GM12878 (cell line): Measurements from ENCODE around the gene SOWAHB.

Source experiments
- NFIC ChIP-seq: IDR thresholded peaks from 2 replicates; pipeline ENCODE4 v1.6.1; 2012; ENCODE audit warnings: low read depth, mild to moderate bottlenecking, inconsistent platforms, low read length, moderate library complexity
- NR2F1 ChIP-seq: fragments of 450-650 bp; conservative IDR thresholded peaks from 2 replicates; pipeline ENCODE4 v1.6.1; 2017; ENCODE audit warnings: mild to moderate bottlenecking
- RCOR1 ChIP-seq: conservative IDR thresholded peaks from 2 replicates; pipeline ENCODE4 v1.6.1; 2012; ENCODE audit warnings: low read depth, low read length, improper control_type of control experiment
- SMC3 ChIP-seq: IDR thresholded peaks from 2 replicates; pipeline ENCODE4 v1.6.1; 2011; ENCODE audit warnings: low read length, improper control_type of control experiment, borderline replicate concordance
- SP1 ChIP-seq: IDR thresholded peaks from one replicate; pipeline ENCODE4 v1.6.1; 2011; ENCODE audit warnings: low read depth, low read length
- ZNF207 ChIP-seq: fragments of 450-650 bp; IDR thresholded peaks from 2 replicates; pipeline ENCODE4 v1.6.1; 2014; ENCODE audit warnings: antibody characterized with exemption, mild to moderate bottlenecking, borderline replicate concordance
- TF ChIP-seq, protein P1 (sequence below): IDR thresholded peaks from 2 replicates; pipeline ENCODE4 v1.6.1; 2012; ENCODE audit warnings: low read depth, low read length, improper control_type of control experiment
- TF ChIP-seq, protein P2 (sequence below), 3 experiments: IDR thresholded peaks in 2 of 3; conservative IDR thresholded peaks in 1 of 3; 2 replicates each; pipeline ENCODE4 v1.5.1; 2011; ENCODE audit warnings: low read depth in 3 of 3, low read length in 3 of 3, mild to moderate bottlenecking in 3 of 3, control low read depth in 2 of 3, moderate library complexity in 2 of 3, inconsistent platforms in 1 of 3, mixed read lengths in 1 of 3; ENCODE audit not compliant: control insufficient read depth in 2 of 3, insufficient read depth in 1 of 3; ENCODE audit errors: extremely low read depth in 1 of 3

DNA sequence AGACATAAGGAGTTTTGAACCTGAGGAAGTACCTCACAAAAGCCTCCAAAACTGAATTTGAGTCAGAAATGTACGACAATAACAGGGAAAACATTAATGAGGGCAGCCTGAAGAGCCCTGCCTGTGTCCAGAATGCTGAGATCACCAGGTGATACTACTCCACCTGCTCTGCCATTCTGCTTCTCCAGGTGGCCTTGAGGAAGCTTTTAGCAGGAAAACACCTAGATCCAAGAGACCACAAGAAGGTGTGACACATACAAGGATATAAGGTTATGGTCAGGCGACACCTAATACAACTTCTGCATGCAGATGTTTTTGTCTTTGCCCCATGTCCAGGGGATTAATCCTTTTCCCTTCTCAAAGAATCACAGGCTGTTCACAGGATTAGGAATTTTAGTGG lies 15.3 kb downstream of the SOWAHB start:
- TF ChIP-seq SMC3, result no peak
- TF ChIP-seq ZNF207, result no peak
- TF ChIP-seq, protein P1, sequence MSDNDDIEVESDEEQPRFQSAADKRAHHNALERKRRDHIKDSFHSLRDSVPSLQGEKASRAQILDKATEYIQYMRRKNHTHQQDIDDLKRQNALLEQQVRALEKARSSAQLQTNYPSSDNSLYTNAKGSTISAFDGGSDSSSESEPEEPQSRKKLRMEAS, result no peak
- no peak for TF ChIP-seq RCOR1
- TF ChIP-seq, protein P2, sequence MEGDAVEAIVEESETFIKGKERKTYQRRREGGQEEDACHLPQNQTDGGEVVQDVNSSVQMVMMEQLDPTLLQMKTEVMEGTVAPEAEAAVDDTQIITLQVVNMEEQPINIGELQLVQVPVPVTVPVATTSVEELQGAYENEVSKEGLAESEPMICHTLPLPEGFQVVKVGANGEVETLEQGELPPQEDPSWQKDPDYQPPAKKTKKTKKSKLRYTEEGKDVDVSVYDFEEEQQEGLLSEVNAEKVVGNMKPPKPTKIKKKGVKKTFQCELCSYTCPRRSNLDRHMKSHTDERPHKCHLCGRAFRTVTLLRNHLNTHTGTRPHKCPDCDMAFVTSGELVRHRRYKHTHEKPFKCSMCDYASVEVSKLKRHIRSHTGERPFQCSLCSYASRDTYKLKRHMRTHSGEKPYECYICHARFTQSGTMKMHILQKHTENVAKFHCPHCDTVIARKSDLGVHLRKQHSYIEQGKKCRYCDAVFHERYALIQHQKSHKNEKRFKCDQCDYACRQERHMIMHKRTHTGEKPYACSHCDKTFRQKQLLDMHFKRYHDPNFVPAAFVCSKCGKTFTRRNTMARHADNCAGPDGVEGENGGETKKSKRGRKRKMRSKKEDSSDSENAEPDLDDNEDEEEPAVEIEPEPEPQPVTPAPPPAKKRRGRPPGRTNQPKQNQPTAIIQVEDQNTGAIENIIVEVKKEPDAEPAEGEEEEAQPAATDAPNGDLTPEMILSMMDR (IDR thresholded peaks at IDR 0.05 in 2 of 3, conservative IDR thresholded peaks at IDR 0.05 in 1 of 3; ENCODE audit: control insufficient read depth in 2 of 3, extremely low read depth in 1 of 3, insufficient read depth in 1 of 3, low read depth in 3 of 3, low read length in 3 of 3), result no peak
- no peak for TF ChIP-seq SP1
- TF ChIP-seq NFIC, result no peak
- TF ChIP-seq NR2F1, result no peak
